ENCODE measurements around the gene ACP5.

ACP5 gene

DNA sequence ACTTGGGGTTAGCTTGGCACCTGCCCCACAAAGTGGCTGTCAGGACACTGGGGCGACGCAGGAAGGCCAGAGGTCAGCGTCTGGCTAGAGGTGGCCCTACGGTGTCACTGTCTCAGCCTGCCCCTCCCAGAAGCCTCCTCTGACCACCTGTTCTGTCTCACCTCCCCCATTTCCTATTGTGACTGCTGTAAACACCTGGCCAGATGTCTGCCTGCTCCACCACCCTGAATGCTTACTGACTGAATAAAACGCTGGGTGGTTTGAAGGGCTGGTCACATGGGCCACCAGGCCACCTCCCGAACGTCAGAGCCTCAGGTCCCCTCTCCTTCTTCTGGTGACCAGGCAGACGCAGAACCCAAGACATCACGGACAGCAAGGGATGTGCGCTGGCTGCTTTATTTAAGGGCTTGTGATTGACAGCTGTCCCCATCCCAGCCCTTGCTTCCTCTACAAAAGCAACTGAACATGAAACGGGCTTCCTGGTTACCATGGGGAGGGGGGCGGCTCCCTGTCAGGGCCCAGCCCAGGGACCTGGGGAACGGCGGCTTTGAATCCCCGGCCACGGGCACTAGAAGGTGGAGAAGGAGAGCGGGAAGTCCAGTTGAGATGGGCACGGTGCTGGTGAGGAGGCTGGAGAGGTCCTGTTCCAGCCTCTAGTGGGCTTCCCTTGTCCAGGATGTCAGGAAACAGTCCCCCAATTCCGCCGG, 24.6 kb downstream of the ACP5 start:
- intact Hi-C loops (cut with DNase I) = no loop called here
- no peak for DNase-seq

DNA sequence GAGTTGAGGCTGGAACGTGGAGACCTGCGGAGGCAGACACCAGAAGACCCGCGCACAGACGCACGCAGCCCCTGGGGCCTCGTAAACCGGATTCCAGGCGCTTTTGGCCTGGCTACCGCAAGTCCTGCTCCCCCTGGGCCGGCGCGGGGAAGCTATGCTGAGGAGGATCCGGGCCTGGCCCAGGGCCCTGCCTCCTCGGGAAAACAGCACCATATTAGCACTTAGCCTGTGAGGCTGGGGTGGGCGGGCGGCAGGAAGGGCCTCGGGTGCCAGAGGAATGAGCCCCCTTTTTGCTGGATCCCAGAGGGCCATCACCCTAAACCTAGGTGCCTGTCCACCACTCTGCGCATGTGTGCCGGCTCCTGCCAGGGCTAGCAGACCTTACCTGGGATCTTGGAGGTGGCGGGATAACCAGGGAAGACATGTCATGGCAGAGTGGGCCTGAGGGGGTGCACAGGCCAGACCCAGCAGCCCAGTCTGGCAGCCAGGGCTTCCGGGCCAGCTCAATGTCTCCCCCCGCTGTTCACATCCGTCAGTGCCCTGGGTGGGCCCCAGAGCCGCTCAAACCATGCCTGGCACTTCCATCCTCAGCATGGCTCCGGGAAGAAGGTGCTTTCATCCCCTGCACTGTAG, 25.7 kb downstream of the ACP5 start:
- intact Hi-C loops (cut with DNase I) = no loop called here
- peak in 1 of 42 donors; percentile 22 for DNase-seq

DNA sequence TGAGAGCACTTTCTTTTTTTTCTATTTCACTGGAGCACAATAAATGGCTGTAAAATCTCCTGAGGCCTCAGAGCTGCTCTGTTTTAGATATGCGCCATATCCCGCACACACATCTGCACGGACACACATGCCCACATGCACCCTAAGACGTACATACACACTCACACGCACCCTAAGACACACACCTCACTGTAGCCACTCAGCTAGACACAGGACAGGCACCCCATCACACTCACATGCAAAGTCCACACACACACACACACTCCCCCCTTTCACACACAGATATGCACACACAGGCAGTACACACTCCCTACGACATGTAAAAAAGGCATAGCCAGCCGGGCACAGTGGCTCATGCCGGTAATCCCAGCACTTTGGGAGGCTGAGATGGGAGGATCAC, 27.2 kb downstream of the ACP5 start:
- intact Hi-C loops (cut with DNase I) = no loop called here
- DNase-seq = no peak

DNA sequence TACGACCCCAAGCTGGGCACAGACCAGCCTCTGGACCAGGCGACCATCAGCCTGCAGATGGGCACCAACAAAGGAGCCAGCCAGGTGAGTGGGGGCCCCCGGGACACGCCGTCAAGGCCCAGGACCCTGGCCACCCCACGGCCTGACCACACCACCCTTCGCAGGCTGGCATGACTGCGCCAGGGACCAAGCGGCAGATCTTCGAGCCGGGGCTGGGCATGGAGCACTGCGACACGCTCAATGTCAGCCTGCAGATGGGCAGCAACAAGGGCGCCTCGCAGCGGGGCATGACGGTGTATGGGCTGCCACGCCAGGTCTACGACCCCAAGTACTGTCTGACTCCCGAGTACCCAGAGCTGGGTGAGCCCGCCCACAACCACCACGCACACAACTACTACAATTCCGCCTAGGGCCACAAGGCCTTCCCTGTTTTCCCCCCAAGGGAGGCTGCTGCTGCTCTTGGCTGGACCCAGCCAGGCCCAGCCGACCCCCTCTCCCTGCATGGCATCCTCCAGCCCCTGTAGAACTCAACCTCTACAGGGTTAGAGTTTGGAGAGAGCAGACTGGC, 28.0 kb downstream of the ACP5 start:
- intact Hi-C loops (cut with DNase I) = no loop called here
- DNase-seq = no peak

DNA sequence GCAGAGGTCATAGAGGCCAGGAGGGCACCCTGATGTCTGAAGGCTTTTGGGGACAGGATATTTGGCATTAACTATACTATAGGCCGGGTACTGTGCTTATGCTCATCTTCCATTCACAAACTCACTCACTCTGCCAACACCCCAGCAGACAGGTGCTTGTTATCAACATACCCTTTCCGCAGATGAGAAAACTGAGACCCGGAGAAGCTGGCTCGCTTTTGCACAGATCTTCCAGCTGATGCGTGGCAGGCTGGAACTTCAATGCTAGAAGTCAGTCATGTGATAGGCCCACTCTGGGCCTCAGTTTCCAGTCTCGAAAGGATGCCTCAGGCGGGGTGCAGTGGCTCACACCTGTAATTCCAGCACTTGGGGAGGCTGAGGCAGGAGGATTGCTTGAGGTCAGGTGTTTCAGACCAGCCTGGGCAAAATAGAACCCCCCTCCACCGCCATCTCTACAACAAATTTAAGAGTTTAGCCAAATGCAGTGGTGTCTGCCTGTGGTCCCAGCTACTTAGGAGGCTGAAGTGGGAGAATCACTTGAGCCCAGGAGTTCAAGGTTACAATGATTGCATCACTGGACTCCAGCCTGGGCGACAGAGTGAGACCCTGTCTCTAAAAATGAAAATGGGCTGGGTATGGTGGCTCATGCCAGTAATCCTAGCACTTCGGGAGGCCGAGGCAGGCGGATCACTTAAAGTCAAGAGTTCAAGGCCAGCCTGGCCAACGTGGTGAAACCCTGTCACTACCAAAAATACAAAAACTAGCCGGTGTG, 29.3 kb downstream of the ACP5 start:
- intact Hi-C loops (cut with DNase I) = no loop called here
- no peak for DNase-seq

DNA sequence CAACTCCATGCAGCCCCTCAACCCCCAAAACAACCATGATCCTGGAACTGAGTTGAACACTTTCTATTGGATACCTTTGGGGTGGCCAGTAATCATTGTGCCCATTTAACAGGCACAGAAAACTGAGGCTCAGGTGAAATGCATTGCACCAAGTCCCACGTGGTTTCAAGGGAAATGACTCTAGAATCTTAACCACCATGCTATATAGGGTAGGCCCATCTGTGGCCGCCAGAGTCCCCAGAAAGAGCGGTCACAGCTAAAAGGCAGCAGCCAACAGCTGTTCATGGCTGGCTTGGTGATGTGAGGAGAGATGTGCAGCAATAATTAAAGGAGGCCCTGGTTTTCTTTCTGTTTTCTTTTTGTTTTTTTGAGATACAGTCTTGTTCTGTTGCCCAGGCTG, 36.2 kb downstream of the ACP5 start:
- no peak for DNase-seq
- intact Hi-C loops (cut with DNase I) = no loop called here

DNA sequence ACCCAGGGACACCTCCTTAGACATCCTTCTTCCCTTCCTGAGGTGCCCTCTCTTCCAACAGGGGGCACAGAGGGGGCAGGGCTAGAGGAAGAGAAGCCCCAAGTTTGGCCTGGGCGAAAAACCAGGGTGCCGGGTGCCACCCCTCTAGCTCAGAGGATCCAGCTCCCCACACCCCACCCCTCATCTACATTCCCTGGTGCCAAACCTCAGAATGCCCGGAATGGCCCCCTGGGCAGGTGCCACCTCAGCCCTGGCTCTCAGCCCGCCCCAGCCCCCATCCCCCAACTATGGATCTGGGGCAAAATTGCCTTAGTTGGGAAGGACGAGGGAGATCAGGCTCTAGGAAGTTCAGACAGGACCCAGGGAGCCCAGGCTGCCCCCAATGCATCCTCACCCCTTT, 36.8 kb downstream of the ACP5 start:
- no peak for DNase-seq
- intact Hi-C loops (cut with DNase I) = no loop called here

DNA sequence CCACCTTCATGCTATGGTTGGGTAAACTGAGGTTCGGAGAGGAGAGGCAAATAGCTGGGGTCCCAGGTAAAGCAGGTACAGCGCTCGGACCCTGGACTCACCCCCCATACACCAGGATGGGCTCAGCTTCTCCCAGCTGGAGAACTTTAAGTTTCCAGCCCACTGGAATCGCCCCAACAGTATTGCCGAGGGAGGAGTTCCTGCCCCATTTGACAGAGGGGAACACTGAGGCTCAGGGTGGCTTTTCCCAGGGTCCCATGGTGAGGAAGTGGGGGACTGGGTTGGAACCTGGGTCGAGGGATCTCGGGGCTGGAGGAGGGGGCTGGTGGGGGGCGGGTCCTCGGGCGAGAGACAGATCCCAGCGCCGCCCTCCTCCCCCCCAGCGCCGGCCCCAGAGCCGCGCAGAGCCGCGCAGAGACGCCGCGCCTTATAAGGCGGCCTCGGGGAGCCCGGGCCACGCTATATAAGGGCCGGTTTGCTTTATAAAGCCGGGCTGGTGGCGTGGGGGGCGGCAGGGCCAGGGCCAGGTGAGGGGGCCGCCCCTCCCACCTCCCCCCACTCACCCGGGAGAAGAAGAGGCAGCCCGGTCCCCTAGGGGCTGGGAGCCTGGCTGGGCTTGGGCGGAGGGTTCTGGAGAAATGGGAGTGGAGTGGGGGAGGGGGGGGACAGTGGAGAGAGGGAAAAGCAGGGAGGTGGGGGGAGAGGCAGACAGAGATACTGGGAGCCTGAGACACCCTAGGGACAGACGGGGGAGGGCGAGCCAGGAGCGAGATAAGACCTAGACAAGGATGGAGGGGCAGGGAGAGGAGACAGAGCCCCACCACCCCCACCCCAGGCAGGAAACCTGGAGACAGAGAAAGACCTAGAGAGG, 37.7 kb downstream of the ACP5 start:
- intact Hi-C loops (cut with DNase I) = no loop called here
- no peak for DNase-seq

DNA sequence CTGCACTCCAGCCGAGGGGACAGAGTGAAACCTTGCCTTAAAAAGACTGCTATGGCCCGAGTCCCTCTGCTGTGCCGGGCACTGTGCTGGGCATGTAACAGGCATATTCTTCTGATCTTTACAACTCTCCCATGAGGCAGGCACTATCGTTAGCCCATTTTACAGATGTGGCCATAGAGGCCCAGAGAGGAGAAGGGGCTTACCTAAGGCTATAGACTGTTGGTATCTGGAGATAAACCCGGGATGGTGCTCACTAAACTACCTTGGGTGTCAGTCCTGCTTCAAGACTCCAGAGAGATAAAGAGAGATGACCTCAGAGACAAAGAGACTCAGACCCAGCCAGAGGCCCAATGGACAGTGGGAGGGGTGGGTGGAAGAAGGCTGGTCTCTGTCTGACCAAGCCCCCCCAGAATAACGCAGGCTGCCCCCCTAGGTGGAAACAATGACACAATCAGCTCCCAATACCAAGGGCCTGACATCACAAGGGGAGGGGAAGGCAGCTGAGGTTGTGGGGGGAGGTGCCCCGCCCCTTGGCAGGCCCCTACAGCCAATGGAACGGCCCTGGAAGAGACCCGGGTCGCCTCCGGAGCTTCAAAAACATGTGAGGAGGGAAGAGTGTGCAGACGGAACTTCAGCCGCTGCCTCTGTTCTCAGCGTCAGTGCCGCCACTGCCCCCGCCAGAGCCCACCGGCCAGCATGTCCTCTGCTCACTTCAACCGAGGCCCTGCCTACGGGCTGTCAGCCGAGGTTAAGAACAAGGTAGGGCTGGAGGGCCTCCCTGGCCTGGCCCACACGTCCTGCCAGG, 39.0 kb downstream of the ACP5 start, which contains the start of gene CNN1:
TSS of gene CNN1 (plus strand) at position 620 of the 805 bp plus-strand sequence. CDS start at position 697, 77 bp downstream.
- no peak for DNase-seq
- intact Hi-C loops (cut with DNase I) = no loop called here

DNA sequence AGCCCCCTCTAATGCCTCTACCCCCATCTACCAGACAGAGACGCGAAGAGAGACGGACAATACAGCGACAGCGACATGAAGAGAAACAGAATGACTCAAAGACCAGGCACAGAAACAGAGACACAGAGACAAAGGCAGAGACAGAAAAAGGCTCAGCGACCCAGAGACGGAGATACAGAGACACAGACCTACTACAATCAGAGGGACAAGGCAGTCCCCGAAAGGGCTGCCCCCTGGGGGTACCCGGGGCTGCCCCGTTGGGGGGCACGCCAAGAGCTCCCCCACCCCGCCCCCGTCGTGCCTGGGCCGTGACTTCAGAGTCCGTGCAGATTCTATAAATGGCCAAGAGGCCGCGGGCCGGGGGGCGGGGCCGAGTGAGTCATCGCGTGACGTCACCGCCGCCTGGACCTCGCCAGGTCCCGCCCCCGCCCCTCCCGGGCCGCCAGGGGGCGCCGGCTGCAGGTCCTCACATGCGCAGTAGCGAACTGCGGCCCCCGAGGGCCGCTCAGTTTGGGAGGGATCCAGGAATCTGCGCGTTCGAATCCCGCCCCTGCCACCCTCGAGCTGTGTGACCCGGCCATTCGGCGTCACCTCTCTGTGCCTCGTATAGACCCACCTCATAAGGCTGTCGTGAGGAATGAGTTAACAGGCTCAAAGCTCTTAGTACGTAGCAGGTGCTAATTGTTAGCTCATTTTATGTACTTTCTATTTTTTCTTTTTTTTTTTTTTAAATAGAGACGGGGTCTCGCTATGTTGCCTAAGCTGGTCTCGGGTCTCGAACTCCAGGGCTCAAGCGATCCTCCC, 41.5 kb downstream of the ACP5 start:
- intact Hi-C loops (cut with DNase I) = no loop called here
- peak; percentile 72 to 95 (median 88) for DNase-seq

DNA sequence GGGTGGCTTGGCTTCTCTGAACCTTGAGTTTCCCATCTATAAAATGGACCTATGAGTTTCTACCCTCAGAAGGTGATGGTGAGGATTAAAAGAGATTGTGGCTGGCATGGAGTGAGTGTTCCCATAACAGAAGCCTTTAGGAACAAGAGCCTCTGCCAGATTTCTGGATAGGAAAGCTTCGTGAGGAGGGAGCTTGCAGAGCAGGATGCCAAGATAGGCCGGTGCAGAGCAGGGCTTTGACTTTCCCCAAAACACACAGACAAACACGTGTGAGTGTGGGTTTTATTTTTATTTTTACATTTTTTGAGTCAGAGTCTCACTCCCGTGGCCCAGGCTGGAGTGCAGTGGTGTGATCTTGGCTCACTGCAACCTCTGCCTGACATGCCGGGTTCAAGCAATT, 42.5 kb downstream of the ACP5 start:
- DNase-seq = no peak
- intact Hi-C loops (cut with DNase I) = no loop called here

DNA sequence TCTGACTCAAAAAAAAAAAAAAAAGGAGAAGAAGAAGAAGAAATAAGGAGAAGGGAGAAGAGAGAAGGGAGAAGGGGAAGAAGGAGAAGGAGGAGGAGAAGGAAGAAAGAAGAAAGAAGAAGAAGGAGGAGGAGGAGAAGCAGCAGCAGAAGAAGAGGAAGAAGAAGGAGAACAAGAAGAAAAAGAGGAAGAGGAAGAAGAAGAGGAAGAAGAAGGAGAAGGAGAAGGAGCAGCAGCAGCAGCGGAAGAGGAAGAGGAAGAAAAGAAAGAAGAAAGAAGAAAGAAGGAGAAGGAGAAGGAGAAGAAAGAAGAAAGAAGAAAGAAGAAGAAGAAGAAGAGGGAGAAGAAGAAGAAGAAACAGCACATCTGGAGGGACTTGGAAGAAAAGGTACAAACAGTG, 42.9 kb downstream of the ACP5 start:
- DNase-seq = no peak
- intact Hi-C loops (cut with DNase I) = no loop called here

DNA sequence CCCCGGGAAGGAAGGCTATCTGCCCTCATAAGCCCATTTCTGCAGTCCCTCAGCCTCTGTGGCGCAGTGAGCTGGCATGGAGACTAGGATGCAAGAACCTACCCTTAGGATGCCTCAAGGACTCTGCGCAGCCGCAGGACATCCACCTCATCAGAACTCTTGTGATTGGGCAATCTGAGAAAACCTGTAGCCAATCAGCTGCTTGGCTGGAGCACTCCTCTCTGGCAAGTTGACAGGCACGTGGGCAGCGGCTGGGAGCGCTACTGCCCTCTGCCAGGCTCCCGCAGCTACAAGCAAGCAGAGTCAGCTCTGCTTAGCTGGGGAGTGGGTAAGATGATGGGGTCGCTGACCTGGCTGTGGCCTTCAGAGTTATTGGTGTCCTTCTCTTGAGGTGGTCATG, 47.0 kb downstream of the ACP5 start:
- intact Hi-C loops (cut with DNase I) = no loop called here
- DNase-seq = peak; percentile 85 to 97 (median 92)

DNA sequence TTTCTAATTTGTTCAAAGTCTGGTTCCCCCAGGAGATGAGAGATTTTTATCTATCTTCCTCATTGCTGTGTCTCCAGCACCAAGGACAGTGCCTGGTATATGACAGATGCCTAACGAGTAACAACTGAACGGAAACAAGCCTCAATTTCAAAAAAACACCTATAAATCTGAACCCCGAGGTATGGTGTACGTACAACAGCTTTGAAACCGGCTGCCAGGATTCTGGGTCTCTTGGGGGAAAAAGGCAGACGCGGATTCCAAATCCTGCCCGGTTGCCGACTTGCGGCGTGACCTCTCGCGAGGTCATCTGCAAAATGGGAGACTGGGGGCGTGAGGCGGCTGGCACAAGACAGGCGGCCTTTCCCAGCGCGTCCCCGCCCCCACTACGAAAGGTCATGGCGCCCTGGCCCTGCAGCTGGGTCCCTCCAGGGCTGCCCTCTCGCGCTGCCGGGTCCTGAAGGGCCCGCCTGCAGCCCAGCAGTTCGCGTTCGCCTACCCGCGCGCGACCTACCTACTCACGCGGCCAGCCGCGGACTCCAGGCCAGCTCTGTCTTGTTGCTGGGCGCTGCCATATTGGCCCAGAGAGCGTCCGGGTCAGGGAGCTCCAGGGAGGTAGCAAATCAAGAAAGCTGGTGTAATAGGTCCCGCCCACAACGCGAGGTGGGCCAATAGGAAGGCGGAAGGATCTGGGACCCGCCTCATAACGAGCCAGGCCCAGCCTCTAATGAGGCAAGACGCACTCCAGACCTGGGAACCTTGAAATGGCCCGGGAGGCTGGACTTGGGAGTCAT, 48.7 kb downstream of the ACP5 start, which contains the start of gene ECSIT:
TSS of gene ECSIT (minus strand) at position 584 of the 791 bp plus-strand sequence. CDS start 9,964 bp downstream, outside the sequence.
- intact Hi-C loops (cut with DNase I) = no loop called here
- DNase-seq = peak; percentile 93 to 99 (median 98)

Data from head of caudate nucleus (tissue), 42 donors.